Globus pallidus (tissue), 1 donor: ENCODE measurements around the gene KRT23.
"Not testable (repeated sequence)": the region's sequence is repeated elsewhere in the genome, so short reads cannot be mapped to it uniquely, and the experiment has no call there.

Experiments used
- DNase-seq: peaks from one replicate; pipeline ENCODE4 v3.0.0-alpha.2; 2015; ENCODE audit warnings: low spot score

The KRT23 gene

DNA sequence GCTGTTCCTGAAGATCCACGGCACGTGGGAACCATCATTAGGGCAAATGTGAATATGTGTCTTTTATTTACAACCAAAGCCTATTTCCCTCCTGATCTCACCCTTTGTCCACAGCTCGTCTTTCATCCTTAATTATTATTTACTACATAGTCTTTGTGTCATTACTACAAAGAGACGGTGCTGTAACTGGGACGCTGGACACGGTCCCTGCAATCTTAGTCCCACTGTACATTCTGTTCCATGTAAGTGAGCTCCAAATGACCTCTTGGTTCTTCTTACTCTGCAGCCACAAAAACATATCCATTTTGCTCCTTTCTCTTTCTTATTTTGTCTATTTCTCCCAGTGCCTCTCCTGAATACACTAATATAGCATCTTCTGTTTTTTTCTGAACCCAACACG, 12.7 kb upstream of the KRT23 start:
- DNase-seq: no peak

DNA sequence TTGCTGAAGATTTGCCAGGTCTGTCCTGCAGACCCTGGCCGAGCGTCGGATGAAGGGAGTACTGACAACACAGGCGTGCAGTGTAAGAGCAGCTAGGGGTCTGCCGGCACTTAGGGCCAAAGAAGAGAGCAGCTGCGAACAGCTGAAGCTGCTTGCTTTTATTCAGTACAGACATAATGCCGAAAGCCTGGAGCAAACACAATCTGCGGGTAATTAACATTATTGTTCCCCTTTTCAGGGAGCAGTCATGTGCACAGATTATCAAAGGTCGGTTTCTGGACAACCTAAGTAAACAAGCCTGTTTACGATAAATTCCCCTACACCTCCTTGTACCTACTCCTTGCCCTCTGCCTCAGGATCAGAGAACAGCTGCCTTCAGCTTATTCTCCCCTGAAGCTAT, 12.0 kb upstream of the KRT23 start:
- DNase-seq: no peak

- DNase-seq: no peak
Measured at GRCh38 chr17:40947929-40948328, 10.5 kb upstream of the KRT23 start.

GRCh38 chr17:40945414-40945813, 8.0 kb upstream of the KRT23 start:
- DNase-seq: peak; percentile 3

- no peak for DNase-seq
Measured at GRCh38 chr17:40944531-40944930, 7.1 kb upstream of the KRT23 start.

DNA sequence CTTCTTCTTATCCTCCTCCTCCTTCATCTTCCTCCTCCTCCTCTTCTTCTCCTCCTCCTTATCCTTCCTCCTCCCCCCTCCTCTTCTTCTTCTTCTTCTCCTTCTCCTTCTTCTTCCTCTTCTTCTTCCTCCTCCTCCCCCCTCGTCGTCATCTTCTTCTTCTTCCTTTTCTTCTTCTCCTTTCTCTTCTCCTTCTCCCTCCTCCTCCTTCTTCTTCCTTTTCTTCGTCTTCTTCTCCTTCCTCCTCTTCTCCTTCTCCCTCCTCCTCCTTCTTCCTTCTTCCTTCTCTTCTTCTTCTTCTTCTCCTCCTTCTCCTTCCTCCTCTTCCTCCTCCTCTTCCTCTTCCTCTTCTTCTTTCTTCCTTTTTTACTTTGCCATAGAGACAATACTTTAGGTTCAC, 5.1 kb upstream of the KRT23 start:
- DNase-seq: no peak

DNA sequence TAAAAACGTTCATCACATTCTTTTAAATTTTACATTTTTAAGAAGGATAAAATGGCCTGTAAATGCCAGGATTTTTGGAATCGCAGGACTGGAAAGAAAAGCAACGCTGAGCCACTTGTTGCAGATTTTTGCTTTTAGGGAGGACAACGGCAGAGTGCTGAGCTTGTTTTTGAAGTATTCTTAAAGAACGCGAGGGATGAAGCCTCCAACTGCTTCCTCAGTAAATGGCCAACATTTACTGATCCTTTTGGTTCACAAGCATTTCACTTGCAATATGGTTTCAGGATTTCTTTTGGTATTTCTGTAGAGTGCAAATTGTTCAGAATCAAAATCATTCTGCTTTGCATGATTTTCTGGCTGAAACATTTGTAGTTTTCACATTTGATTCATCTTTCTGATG, 2.8 kb upstream of the KRT23 start:
- DNase-seq: no peak

DNA sequence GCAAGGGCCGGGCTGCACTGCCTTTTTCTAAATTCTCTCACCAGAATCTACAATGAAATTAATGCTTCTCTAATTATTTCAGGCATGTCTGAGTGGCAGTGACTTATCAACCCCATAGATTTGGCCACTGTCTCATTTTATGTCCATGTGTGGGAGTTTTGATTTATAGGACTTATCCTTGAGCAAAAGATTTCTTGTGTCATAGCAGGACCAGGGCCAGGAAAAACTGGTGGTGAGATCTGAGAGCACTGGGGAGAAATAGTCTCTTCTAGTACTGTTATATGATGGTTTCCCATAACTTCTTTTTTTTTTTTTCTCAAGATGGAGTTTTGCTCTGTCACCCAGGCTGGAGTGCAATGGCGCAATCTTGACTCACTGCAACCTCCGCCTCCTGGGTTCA, 1.5 kb upstream of the KRT23 start:
- no peak for DNase-seq

DNA sequence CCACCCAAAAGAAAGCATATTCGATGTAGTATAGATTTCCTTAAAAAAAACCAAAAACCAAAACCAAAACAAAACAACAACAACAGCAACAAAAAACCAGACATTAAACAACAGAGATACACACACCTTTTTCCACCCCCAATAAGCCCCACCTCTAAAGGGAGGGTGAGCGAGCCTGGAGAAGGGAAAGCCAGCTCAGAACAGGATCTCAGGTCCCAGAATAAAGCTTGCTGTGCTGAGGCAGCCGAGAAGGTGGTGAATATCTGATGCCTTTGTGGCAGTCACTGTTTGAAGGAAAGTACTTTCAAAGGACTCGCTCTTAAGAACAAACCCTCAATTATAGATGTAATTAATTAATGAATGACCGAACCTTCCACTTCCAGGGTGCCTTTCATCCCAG, 470 bp downstream of the KRT23 start:
- DNase-seq: no peak

GRCh38 chr17:40936437-40936971, 942 bp downstream of the KRT23 start:
- DNase-seq: no peak

DNA sequence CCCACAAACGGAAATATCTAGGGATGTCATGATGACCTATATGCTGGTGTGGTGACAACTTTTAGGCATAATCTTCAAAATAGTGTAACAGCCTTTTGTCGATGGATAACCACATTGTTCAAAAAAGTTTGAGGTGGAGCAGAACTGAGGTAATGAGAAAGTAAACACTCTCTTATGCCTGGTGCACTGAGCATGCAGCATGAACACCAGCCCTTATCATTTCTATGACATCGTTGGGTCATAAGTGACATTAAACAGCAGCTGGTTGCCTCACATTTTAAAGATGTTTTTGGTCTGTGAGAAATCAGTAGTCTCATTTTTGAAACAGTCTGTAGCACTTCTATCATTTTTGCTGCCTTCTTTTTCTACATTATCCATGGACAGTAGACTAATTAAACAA, 1.8 kb downstream of the KRT23 start:
- no peak for DNase-seq

DNA sequence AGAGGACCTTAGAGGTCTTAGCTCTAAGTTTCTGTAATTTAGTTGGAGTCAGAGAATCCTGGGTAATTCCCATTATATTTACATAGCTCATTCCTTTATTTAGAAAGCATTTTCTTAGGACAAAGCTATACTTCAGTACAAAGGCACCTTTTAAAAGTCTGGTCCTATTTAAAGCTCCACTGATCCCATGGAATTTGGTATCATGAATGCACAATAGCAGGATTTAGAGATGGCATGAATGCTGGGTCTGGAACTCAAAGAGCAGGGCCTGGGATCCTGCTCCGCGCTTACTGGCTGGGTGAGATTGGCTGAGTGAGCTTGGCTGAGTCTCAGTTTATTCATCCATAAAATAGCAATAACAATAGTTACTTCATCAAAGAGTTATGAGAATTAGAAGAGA, 4.8 kb downstream of the KRT23 start:
- DNase-seq: no peak

GRCh38 chr17:40931311-40931710, 6.1 kb downstream of the KRT23 start:
- no peak for DNase-seq

DNA sequence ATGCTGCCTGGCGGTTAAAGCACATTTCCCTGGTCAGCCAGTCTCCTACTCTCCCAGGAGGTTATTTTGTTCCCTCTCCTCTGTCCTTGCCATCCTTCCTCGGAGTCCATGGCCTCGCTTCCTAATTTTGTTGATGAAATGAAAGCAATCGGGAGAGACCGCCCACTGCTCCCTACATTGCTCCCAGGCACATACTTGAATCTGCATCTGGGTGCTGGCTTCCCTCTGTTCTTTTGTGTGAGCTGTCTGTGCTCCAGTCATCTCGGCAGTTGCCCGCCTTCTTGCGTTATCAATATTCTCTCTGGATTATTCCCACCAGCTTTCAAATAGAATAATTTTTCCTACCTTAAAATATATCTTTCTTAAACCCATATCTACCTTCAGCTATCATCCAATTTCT, 11.1 kb downstream of the KRT23 start:
- no peak for DNase-seq

- peak; percentile 54 for DNase-seq
Measured at GRCh38 chr17:40922239-40922638, 15.2 kb downstream of the KRT23 start.

DNA sequence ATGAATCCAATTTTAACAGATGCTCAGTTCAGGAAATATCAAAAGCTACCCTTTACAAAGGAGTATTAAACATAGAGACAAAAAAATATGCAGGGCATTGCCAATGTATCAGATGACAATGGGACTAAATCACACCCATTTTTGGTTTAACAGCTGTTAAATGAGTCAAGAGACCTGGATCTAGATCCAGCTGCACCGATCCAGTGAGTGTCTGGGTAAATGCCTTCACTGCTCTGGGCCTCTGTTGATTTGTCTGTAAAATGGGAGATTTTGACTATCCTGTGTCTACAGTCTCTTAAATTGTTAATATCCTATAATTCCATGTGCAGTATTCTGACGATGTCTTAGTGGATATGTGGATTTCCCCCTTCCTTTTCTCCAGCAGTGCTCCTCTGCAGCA, 16.4 kb downstream of the KRT23 start:
- DNase-seq: no peak

DNA sequence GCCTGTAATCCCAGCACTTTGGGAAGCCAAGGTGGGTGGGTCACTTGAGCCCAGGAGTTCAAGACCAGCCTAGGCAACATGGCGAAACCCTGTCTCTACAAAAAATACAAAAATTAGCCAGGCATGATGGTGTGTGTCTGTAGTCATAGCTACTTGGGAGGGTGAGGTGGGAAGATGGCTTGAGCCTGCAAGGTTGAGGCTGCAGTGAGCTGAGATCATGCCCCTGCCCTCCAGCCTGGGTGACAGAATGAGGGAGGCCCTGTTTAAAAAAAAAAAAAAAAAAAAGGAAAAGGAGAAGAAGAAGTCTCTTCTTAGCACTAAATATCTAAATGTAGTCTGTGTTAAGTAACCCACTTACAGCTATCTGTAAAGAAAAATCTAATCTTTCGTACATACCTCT, 20.3 kb downstream of the KRT23 start:
- DNase-seq: not testable (repeated sequence)

- no peak for DNase-seq
Measured at GRCh38 chr17:40916366-40916765, 21.1 kb downstream of the KRT23 start.

DNA sequence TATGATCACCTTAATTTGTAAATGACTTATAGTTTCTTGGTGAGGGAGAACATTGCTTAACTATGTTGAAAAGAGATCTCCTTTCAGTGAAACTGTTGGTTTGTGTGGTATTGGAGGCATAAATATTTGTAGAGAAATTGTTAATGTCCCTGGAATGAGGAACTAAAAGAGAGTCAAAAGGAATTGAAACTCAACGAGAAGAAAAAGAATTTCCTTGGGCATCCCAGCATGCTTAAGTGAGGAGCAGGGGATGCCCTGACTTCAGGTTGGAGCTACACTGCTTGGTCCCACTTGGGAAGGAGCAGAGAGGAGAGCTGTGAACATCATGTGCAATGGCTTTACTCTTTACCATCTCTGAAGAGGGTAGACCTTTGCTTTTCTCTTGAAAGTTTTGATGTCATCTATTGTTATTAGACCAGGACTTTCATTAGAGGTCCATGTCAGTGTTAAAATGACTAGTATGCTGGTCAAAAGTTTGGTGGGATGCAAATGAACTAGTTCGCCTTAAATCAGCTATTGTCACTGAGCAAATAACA, 21.7 kb downstream of the KRT23 start:
- peak; percentile 5 for DNase-seq

- DNase-seq: no peak
Measured at GRCh38 chr17:40915199-40915661, 22.2 kb downstream of the KRT23 start.

GRCh38 chr17:40914075-40914855, 23.2 kb downstream of the KRT23 start:
- no peak for DNase-seq

GRCh38 chr17:40912486-40913210, 24.8 kb downstream of the KRT23 start:
- DNase-seq: no peak

GRCh38 chr17:40910441-40910841, 27.0 kb downstream of the KRT23 start:
- no peak for DNase-seq
